ENCODE results near the gene GSK3B.

The GSK3B gene

GRCh38 chr3:120125992-120126391 lies 31.7 kb upstream of the GSK3B start:
- no peaks in the 10 kb centered on the region for H3K27me3 ChIP-seq (replicated peaks; ENCODE audit: control insufficient read depth, insufficient read depth, low read length, poor library complexity, severe bottlenecking)
- no peak for DNase-seq
- H3K27ac ChIP-seq (ENCODE audit: insufficient read depth, low read length, poor library complexity, severe bottlenecking): no peak overlapping the region
- H3K4me1 ChIP-seq (ENCODE audit: control insufficient read depth, insufficient read depth, low read length, poor library complexity, severe bottlenecking): no peaks in the 10 kb centered on the region
- H3K4me3 ChIP-seq (ENCODE audit: insufficient read depth, low read depth, low read length, poor library complexity, severe bottlenecking): no peak overlapping the region
- no peaks in the 10 kb centered on the region for H3K9me3 ChIP-seq (ENCODE audit: control insufficient read depth, low read length)
- no peaks in the 10 kb centered on the region for H3K36me3 ChIP-seq (ENCODE audit: control insufficient read depth, insufficient read depth, low read length)

- DNase-seq: no peak
- Histone ChIP-seq H3K4me1 (ENCODE audit: control insufficient read depth, insufficient read depth, low read length, poor library complexity, severe bottlenecking) (no peaks in the 10 kb centered on the region), H3K4me3 (ENCODE audit: insufficient read depth, low read depth, low read length, poor library complexity, severe bottlenecking) (no peak overlapping the region), H3K9me3 (ENCODE audit: control insufficient read depth, low read length) (no peaks in the 10 kb centered on the region), H3K36me3 (ENCODE audit: control insufficient read depth, insufficient read depth, low read length) (no peaks in the 10 kb centered on the region), H3K27ac (ENCODE audit: insufficient read depth, low read length, poor library complexity, severe bottlenecking) (no peak overlapping the region), H3K27me3 (replicated peaks; ENCODE audit: control insufficient read depth, insufficient read depth, low read length, poor library complexity, severe bottlenecking) (no peaks in the 10 kb centered on the region)
These were observed 25.7 kb upstream of the GSK3B start for GRCh38 chr3:120119846-120120510.

- no peak for DNase-seq
- H3K4me3 ChIP-seq (ENCODE audit: insufficient read depth, low read depth, low read length, poor library complexity, severe bottlenecking): no peak overlapping the region
- H3K27me3 ChIP-seq (replicated peaks; ENCODE audit: control insufficient read depth, insufficient read depth, low read length, poor library complexity, severe bottlenecking): no peaks in the 10 kb centered on the region
- no peaks in the 10 kb centered on the region for H3K36me3 ChIP-seq (ENCODE audit: control insufficient read depth, insufficient read depth, low read length)
- no peak overlapping the region for H3K27ac ChIP-seq (ENCODE audit: insufficient read depth, low read length, poor library complexity, severe bottlenecking)
- no peaks in the 10 kb centered on the region for H3K9me3 ChIP-seq (ENCODE audit: control insufficient read depth, low read length)
- no peaks in the 10 kb centered on the region for H3K4me1 ChIP-seq (ENCODE audit: control insufficient read depth, insufficient read depth, low read length, poor library complexity, severe bottlenecking)
These were observed 20.7 kb upstream of the GSK3B start for GRCh38 chr3:120114981-120115380.

GRCh38 chr3:120114376-120114775 lies 20.1 kb upstream of the GSK3B start:
- Histone ChIP-seq H3K27ac (ENCODE audit: insufficient read depth, low read length, poor library complexity, severe bottlenecking) (no peak overlapping the region), H3K27me3 (replicated peaks; ENCODE audit: control insufficient read depth, insufficient read depth, low read length, poor library complexity, severe bottlenecking) (no peaks in the 10 kb centered on the region), H3K36me3 (ENCODE audit: control insufficient read depth, insufficient read depth, low read length) (no peaks in the 10 kb centered on the region), H3K4me3 (ENCODE audit: insufficient read depth, low read depth, low read length, poor library complexity, severe bottlenecking) (no peak overlapping the region), H3K4me1 (ENCODE audit: control insufficient read depth, insufficient read depth, low read length, poor library complexity, severe bottlenecking) (no peaks in the 10 kb centered on the region), H3K9me3 (ENCODE audit: control insufficient read depth, low read length) (no peaks in the 10 kb centered on the region)
- DNase-seq: no peak

- Histone ChIP-seq H3K27ac (ENCODE audit: insufficient read depth, low read length, poor library complexity, severe bottlenecking) (no peak overlapping the region), H3K4me1 (ENCODE audit: control insufficient read depth, insufficient read depth, low read length, poor library complexity, severe bottlenecking) (no peaks in the 10 kb centered on the region), H3K4me3 (ENCODE audit: insufficient read depth, low read depth, low read length, poor library complexity, severe bottlenecking) (no peak overlapping the region), H3K27me3 (replicated peaks; ENCODE audit: control insufficient read depth, insufficient read depth, low read length, poor library complexity, severe bottlenecking) (no peaks in the 10 kb centered on the region), H3K9me3 (ENCODE audit: control insufficient read depth, low read length) (no peaks in the 10 kb centered on the region), H3K36me3 (ENCODE audit: control insufficient read depth, insufficient read depth, low read length) (no peaks in the 10 kb centered on the region)
- no peak for DNase-seq
These were observed 19.2 kb upstream of the GSK3B start for GRCh38 chr3:120113128-120114116.

DNA sequence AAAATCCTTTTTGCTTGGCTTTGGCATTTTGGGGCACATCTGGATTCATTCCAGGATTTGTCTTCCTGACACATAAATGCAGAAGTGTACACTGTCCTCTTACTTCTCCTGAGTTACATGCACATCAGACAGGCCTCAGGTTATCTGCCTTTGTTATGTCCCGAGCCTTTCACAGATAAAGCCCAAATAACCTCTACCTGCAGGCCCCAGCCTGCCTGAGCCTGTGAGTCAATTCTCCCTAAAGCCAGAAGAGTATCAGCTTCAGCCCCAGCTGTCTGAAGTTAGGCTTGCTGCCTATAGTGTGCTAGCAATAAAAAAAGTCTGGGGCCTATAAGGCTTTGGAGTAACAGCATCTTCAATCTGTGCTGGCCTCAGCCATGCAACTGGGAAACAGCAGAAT lies 17.7 kb upstream of the GSK3B start:
- Histone ChIP-seq H3K36me3 (ENCODE audit: control insufficient read depth, insufficient read depth, low read length) (no peaks in the 10 kb centered on the region), H3K27me3 (replicated peaks; ENCODE audit: control insufficient read depth, insufficient read depth, low read length, poor library complexity, severe bottlenecking) (no peaks in the 10 kb centered on the region), H3K4me1 (ENCODE audit: control insufficient read depth, insufficient read depth, low read length, poor library complexity, severe bottlenecking) (no peaks in the 10 kb centered on the region), H3K27ac (ENCODE audit: insufficient read depth, low read length, poor library complexity, severe bottlenecking) (no peak overlapping the region), H3K4me3 (ENCODE audit: insufficient read depth, low read depth, low read length, poor library complexity, severe bottlenecking) (no peak overlapping the region), H3K9me3 (ENCODE audit: control insufficient read depth, low read length) (no peaks in the 10 kb centered on the region)
- DNase-seq: no peak

DNA sequence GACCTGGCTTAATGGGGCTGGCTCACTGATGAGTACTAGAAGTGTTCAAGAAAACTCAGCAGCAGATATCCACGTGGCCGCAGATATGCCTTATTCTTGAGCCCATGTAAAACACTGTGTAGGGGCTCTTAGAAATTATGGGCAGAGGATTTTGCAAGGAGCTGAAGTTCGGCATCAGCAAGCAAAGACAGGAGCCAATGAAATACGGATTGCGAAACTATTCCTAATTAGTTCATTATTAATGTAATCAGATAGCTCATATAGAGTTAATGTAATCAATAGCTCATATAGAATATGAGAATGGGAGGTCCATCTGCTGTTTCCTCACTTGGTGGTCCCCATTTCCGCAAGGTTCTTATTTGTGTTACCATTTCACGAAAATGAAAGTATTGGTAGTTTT lies 9.0 kb upstream of the GSK3B start:
- no peak for DNase-seq
- no peaks in the 10 kb centered on the region for H3K36me3 ChIP-seq (ENCODE audit: control insufficient read depth, insufficient read depth, low read length)
- H3K4me1 ChIP-seq (ENCODE audit: control insufficient read depth, insufficient read depth, low read length, poor library complexity, severe bottlenecking): no peaks in the 10 kb centered on the region
- no peak overlapping the region for H3K27ac ChIP-seq (ENCODE audit: insufficient read depth, low read length, poor library complexity, severe bottlenecking)
- H3K27me3 ChIP-seq (replicated peaks; ENCODE audit: control insufficient read depth, insufficient read depth, low read length, poor library complexity, severe bottlenecking): no peaks in the 10 kb centered on the region
- no peak overlapping the region for H3K4me3 ChIP-seq (ENCODE audit: insufficient read depth, low read depth, low read length, poor library complexity, severe bottlenecking)
- H3K9me3 ChIP-seq (ENCODE audit: control insufficient read depth, low read length): no peaks in the 10 kb centered on the region

DNA sequence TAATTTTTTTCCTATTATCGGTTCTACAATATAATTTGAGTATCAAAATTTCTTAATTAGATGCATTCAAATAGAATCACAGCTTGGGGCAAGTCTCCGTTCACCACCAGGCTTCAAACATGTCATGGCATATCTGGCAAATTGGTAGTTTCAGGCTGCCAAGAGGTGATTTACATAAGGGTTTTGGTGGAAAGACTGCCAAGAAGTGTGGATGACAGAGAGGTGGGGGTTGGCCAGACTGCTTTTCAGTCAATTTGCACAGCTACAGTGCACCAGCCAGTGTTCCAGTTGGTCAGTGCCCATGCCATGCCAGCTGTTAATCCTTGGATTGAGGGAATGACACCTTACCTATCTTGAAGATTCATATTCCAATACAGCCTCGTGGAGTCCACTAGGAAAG lies 8.4 kb upstream of the GSK3B start:
- H3K4me3 ChIP-seq (ENCODE audit: insufficient read depth, low read depth, low read length, poor library complexity, severe bottlenecking): no peak overlapping the region
- H3K4me1 ChIP-seq (ENCODE audit: control insufficient read depth, insufficient read depth, low read length, poor library complexity, severe bottlenecking): no peaks in the 10 kb centered on the region
- no peaks in the 10 kb centered on the region for H3K36me3 ChIP-seq (ENCODE audit: control insufficient read depth, insufficient read depth, low read length)
- DNase-seq: no peak
- H3K27ac ChIP-seq (ENCODE audit: insufficient read depth, low read length, poor library complexity, severe bottlenecking): no peak overlapping the region
- H3K9me3 ChIP-seq (ENCODE audit: control insufficient read depth, low read length): no peaks in the 10 kb centered on the region
- no peaks in the 10 kb centered on the region for H3K27me3 ChIP-seq (replicated peaks; ENCODE audit: control insufficient read depth, insufficient read depth, low read length, poor library complexity, severe bottlenecking)

DNA sequence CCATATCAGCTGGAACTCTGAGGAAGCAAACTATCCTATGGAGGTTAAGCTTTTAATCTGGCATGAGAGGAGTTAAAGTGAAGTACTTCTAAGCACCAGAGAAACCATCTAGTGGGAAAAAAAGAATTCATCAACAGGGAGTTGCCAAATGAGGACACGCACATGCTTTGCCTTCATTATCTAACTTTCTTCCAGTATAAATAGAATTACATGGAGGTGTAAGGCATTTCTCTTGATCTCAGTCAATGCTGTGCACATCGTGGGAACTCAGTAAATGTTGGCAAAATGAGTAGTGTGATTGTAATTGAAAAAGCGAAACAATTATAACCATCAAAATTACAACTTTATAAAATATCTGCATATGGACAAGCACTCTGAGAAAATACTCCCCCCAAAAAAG lies 8.0 kb upstream of the GSK3B start:
- DNase-seq: no peak
- H3K4me1 ChIP-seq (ENCODE audit: control insufficient read depth, insufficient read depth, low read length, poor library complexity, severe bottlenecking): no peaks in the 10 kb centered on the region
- no peaks in the 10 kb centered on the region for H3K36me3 ChIP-seq (ENCODE audit: control insufficient read depth, insufficient read depth, low read length)
- H3K27ac ChIP-seq (ENCODE audit: insufficient read depth, low read length, poor library complexity, severe bottlenecking): no peak overlapping the region
- H3K4me3 ChIP-seq (ENCODE audit: insufficient read depth, low read depth, low read length, poor library complexity, severe bottlenecking): no peak overlapping the region
- H3K27me3 ChIP-seq (replicated peaks; ENCODE audit: control insufficient read depth, insufficient read depth, low read length, poor library complexity, severe bottlenecking): no peaks in the 10 kb centered on the region
- no peaks in the 10 kb centered on the region for H3K9me3 ChIP-seq (ENCODE audit: control insufficient read depth, low read length)

GRCh38 chr3:120101624-120102023 lies 7.4 kb upstream of the GSK3B start:
- no peaks in the 10 kb centered on the region for H3K9me3 ChIP-seq (ENCODE audit: control insufficient read depth, low read length)
- no peaks in the 10 kb centered on the region for H3K4me1 ChIP-seq (ENCODE audit: control insufficient read depth, insufficient read depth, low read length, poor library complexity, severe bottlenecking)
- H3K27ac ChIP-seq (ENCODE audit: insufficient read depth, low read length, poor library complexity, severe bottlenecking): no peak overlapping the region
- no peaks in the 10 kb centered on the region for H3K27me3 ChIP-seq (replicated peaks; ENCODE audit: control insufficient read depth, insufficient read depth, low read length, poor library complexity, severe bottlenecking)
- no peak overlapping the region for H3K4me3 ChIP-seq (ENCODE audit: insufficient read depth, low read depth, low read length, poor library complexity, severe bottlenecking)
- H3K36me3 ChIP-seq (ENCODE audit: control insufficient read depth, insufficient read depth, low read length): no peaks in the 10 kb centered on the region
- no peak for DNase-seq
